H1 (cell line): Measurements from ENCODE around the gene KPNA3. TPM values are rescaled to one million over a fixed set of nuclear protein-coding genes. Genes with fewer than 3 reads are reported as not detected.

Experiments used
- CTCF ChIA-PET: fragments of 300-600 bp; sonication (Branson Sonifier 250); formaldehyde crosslinking; loops from one replicate; lab custom pipeline; 2021; ENCODE audit not compliant: partially characterized antibody; lab: Charles Lee
- POLR2A ChIA-PET: fragments of 300-600 bp; sonication (Branson Sonifier 250); formaldehyde crosslinking; loops from one replicate; lab custom pipeline; 2021; ENCODE audit warnings: inconsistent platforms; ENCODE audit not compliant: partially characterized antibody; lab: Charles Lee
- DNase-seq, 2 experiments: peaks; one replicate each; pipeline versions ENCODE4 v3.0.0 to v3.0.0-alpha.2; 2010 to 2022; ENCODE audit warnings: low spot score in 2 of 2, low read depth in 1 of 2, mixed read lengths in 1 of 2
- FAIRE-seq: peaks from 2 replicates; lab custom pipeline; 2011; peaks lifted over from hg19 to GRCh38; lab: Jason Lieb, UNC
- H2AFZ ChIP-seq: 2 replicates; pipeline ENCODE4 v1.8.1; 2012; ENCODE audit warnings: low read length, inconsistent platforms
- H2AK5ac ChIP-seq: 2 replicates; pipeline ENCODE4 v1.6.1; 2013; ENCODE audit warnings: low read depth, low read length
- H2BK120ac ChIP-seq: replicated peaks from 2 replicates; pipeline ENCODE3; 2013; ENCODE audit warnings: low read depth, low read length, inconsistent platforms
- H2BK12ac ChIP-seq: 2 replicates; pipeline ENCODE4 v1.6.1; 2013; ENCODE audit warnings: low read depth, low read length
- H2BK15ac ChIP-seq: 2 replicates; pipeline ENCODE4 v1.6.1; 2013; ENCODE audit warnings: low read length
- H2BK20ac ChIP-seq: 2 replicates; pipeline ENCODE4 v1.6.1; 2013; ENCODE audit warnings: low read length
- H2BK5ac ChIP-seq: 2 replicates; pipeline ENCODE4 v1.6.1; 2013; ENCODE audit warnings: low read depth, low read length
- H3K14ac ChIP-seq: 2 replicates; pipeline ENCODE4 v1.6.1; 2013; ENCODE audit warnings: inconsistent platforms; ENCODE audit not compliant: insufficient read length
- H3K18ac ChIP-seq: 2 replicates; pipeline ENCODE4 v1.6.1; 2013; ENCODE audit warnings: low read length; ENCODE audit errors: extremely low read depth
- H3K23ac ChIP-seq: 2 replicates; pipeline ENCODE4 v1.6.1; 2013; ENCODE audit warnings: inconsistent platforms; ENCODE audit not compliant: insufficient read length
- H3K23me2 ChIP-seq: 2 replicates; pipeline ENCODE4 v1.6.1; 2013; ENCODE audit warnings: low read depth, low read length
- H3K27ac ChIP-seq: 2 replicates; pipeline ENCODE4 v1.6.1; 2011; ENCODE audit warnings: low read depth, low read length, inconsistent platforms
- H3K27me3 ChIP-seq, 4 experiments: replicated peaks in 1 of 4; 1 replicate in 1 of 4; 2 replicates in 3 of 4; pipeline versions ENCODE4 v1.6.1 to v1.8.1; 2011 to 2013; ENCODE audit warnings: low read length in 3 of 4, mild to moderate bottlenecking in 3 of 4, inconsistent platforms in 2 of 4, mixed read lengths in 2 of 4, moderate library complexity in 1 of 4; ENCODE audit not compliant: control insufficient read depth in 3 of 4, insufficient read depth in 3 of 4; ENCODE audit errors: extremely low read depth in 1 of 4
- H3K36me3 ChIP-seq, 4 experiments: 2 replicates each; pipeline versions ENCODE4 v1.6.1 to v1.8.1; 2011 to 2013; ENCODE audit warnings: mild to moderate bottlenecking in 4 of 4, low read length in 3 of 4, moderate library complexity in 2 of 4, control low read depth in 1 of 4, inconsistent platforms in 1 of 4; ENCODE audit not compliant: insufficient read depth in 4 of 4, control insufficient read depth in 2 of 4
- H3K4ac ChIP-seq: replicated peaks from 2 replicates; pipeline ENCODE3; 2013; ENCODE audit warnings: low read length, low read depth, mixed read lengths, inconsistent platforms; ENCODE audit not compliant: insufficient read length
- H3K4me1 ChIP-seq, 4 experiments: replicated peaks in 1 of 4; 1 replicate in 1 of 4; 2 replicates in 3 of 4; pipeline versions ENCODE4 v1.6.1 to v1.8.1; 2011 to 2013; ENCODE audit warnings: low read length in 3 of 4, inconsistent platforms in 2 of 4, mixed read lengths in 1 of 4; ENCODE audit not compliant: insufficient read depth in 4 of 4, control insufficient read depth in 3 of 4
- H3K4me2 ChIP-seq, 2 experiments: 2 replicates each; pipeline versions ENCODE4 v1.6.1 to v1.8.1; 2011 to 2013; ENCODE audit warnings: low read depth in 2 of 2, low read length in 2 of 2, control low read depth in 1 of 2, inconsistent platforms in 1 of 2, mild to moderate bottlenecking in 1 of 2; ENCODE audit not compliant: insufficient read depth in 1 of 2
- H3K4me3 ChIP-seq, 4 experiments: fragments of 200-600, 300-600 bp in 1 of 4; sonication (generic), shearing (Covaris generic), sonication (Bioruptor Twin) in 1 of 4; 2 replicates each; pipeline versions ENCODE4 v1.5.1 to v1.8.1; 2011 to 2016; ENCODE audit warnings: low read length in 4 of 4, low read depth in 3 of 4, control low read depth in 2 of 4, inconsistent platforms in 2 of 4, mild to moderate bottlenecking in 2 of 4, mixed read lengths in 1 of 4, moderate library complexity in 1 of 4; ENCODE audit not compliant: insufficient read depth in 2 of 4; ENCODE audit errors: extremely low read depth in 1 of 4
- H3K56ac ChIP-seq: replicated peaks from 2 replicates; pipeline ENCODE3; 2013; ENCODE audit warnings: low read depth, mild to moderate bottlenecking, mixed read lengths, low read length, inconsistent platforms; ENCODE audit not compliant: insufficient read length
- H3K79me1 ChIP-seq: 2 replicates; pipeline ENCODE4 v1.6.1; 2013; ENCODE audit warnings: low read depth, low read length, control low read depth
- H3K79me2 ChIP-seq, 2 experiments: 2 replicates each; pipeline versions ENCODE4 v1.6.1 to v1.8.1; 2012 to 2013; ENCODE audit warnings: low read length in 2 of 2, mild to moderate bottlenecking in 2 of 2, inconsistent platforms in 1 of 2; ENCODE audit not compliant: insufficient read depth in 2 of 2, control insufficient read depth in 1 of 2
- H3K9ac ChIP-seq, 4 experiments: replicated peaks in 1 of 4; 1 replicate in 1 of 4; 2 replicates in 3 of 4; pipeline versions ENCODE4 v1.6.1 to v1.8.1; 2011 to 2013; ENCODE audit warnings: low read depth in 3 of 4, low read length in 3 of 4, control low read depth in 2 of 4, mild to moderate bottlenecking in 2 of 4, moderate library complexity in 2 of 4, inconsistent platforms in 1 of 4; ENCODE audit errors: extremely low read depth in 1 of 4
- H3K9me3 ChIP-seq, 2 experiments: 2 replicates each; pipeline versions ENCODE4 v1.6.1 to v1.8.1; 2012 to 2013; ENCODE audit warnings: mild to moderate bottlenecking in 2 of 2, moderate library complexity in 2 of 2, control low read depth in 1 of 2, inconsistent platforms in 1 of 2, low read depth in 1 of 2, low read length in 1 of 2, mixed read lengths in 1 of 2; ENCODE audit not compliant: insufficient read depth in 2 of 2
- H4K20me1 ChIP-seq, 2 experiments: replicated peaks in 1 of 2; 2 replicates each; pipeline versions ENCODE3 to v1.8.1; 2011 to 2013; ENCODE audit warnings: inconsistent platforms in 2 of 2, low read length in 2 of 2, mild to moderate bottlenecking in 1 of 2; ENCODE audit not compliant: insufficient read depth in 2 of 2, control insufficient read depth in 1 of 2
- H4K5ac ChIP-seq: 2 replicates; pipeline ENCODE4 v1.6.1; 2013; ENCODE audit warnings: low read length, low read depth, mixed read lengths, inconsistent platforms; ENCODE audit not compliant: insufficient read length
- H4K8ac ChIP-seq: 2 replicates; pipeline ENCODE4 v1.8.0; 2013; ENCODE audit warnings: mild to moderate bottlenecking, moderate library complexity, low read length, inconsistent platforms; ENCODE audit not compliant: insufficient read depth; ENCODE audit errors: extremely low read depth
- H4K91ac ChIP-seq: replicated peaks from 2 replicates; pipeline ENCODE3; 2013; ENCODE audit warnings: low read length, mixed read lengths, inconsistent platforms; ENCODE audit not compliant: insufficient read length
- ASH2L ChIP-seq: fragments of 200-600, 300-600 bp; sonication (generic); IDR thresholded peaks from one replicate; pipeline ENCODE4 v1.7.1; 2017; ENCODE audit warnings: low read length
- GABPA ChIP-seq: IDR thresholded peaks from 2 replicates; pipeline ENCODE4 v1.6.1; 2011; ENCODE audit warnings: mild to moderate bottlenecking, low read length, moderate library complexity, borderline replicate concordance; ENCODE audit not compliant: insufficient read depth
- WGBS, 2 experiments: shearing (Covaris generic) in 1 of 2; methylation state at CpG; one replicate each; pipeline versions ENCODE4 v1.1.6 to v1.1.7; 2013 to 2015; ENCODE audit warnings: low lambda C conversion rate in 2 of 2, mixed read lengths in 2 of 2, inconsistent platforms in 1 of 2, low coverage in 1 of 2, missing lambda C conversion rate in 1 of 2; ENCODE audit not compliant: insufficient replicate concordance in 2 of 2, insufficient coverage in 1 of 2, insufficient read length in 1 of 2; ENCODE audit errors: extremely low coverage in 1 of 2, missing lambda C conversion rate in 1 of 2; 5-methylcytosine and 5-hydroxymethylcytosine counted together
- polyA plus RNA-seq, 7 experiments: library from polyadenylated mRNA; depleted of rRNA in 3 of 7; stranded (reverse) in 5 of 7; unstranded in 2 of 7; fragments of >200 nt in 5 of 7; fragments of 200-250 nt in 2 of 7; gene quantifications; 1 replicate in 5 of 7; 2 replicates in 1 of 7; 4 replicates in 1 of 7; pipeline versions ENCODE4 v1.2.1 to v1.2.3, GENCODE V29; 2011 to 2013; ENCODE audit warnings: missing spikeins in 2 of 7, mixed read lengths in 2 of 7
- total RNA-seq: library from RNA; stranded (reverse); fragmentation: NEBNext Ultra II Directional; extraction: Animal tissue kit (Norgen Biotek cat#: 25700); gene quantifications from 2 replicates; pipeline ENCODE4 v1.2.1, GENCODE V29; 2021

KPNA3 gene
- total and polyA plus RNA-seq, 2 of the 8 experiments (the other 6 are each of a cell fraction or from before 2014, with no cell fraction given): 21.4 to 63.2 TPM

DNA sequence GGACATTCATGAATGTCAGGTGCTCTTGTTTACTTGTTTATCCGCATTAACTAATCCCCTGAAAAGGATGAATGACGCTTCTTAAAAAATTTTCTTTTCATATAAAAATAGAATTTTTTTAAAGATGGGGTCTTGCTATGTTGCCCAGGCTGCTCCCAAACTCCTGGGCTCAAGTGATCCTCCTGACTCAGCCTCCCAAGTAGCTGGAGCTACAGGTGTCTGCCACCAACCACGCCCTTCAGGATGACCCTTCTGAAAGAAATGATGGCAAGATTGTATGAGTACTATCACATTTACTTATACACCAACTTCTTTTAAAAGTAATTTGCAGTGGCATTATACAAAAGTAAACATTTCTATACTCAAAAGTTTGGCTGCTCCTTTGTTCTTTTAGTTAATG is 95.0 kb downstream of the KPNA3 start:
- H4K91ac ChIP-seq: no peak overlapping the region
- no peak overlapping the region for H3K27ac ChIP-seq
- H2BK120ac ChIP-seq: no peak overlapping the region
- no peaks in the 10 kb centered on the region for H3K79me1 ChIP-seq
- H3K79me2 ChIP-seq: no peaks in the 10 kb centered on the region
- H3K27me3 ChIP-seq: no peaks in the 10 kb centered on the region
- no peak overlapping the region for H3K4me2 ChIP-seq
- H4K8ac ChIP-seq: no peak overlapping the region
- H3K18ac ChIP-seq: no peak overlapping the region
- ChIA-PET POLR2A (interaction anchor here (0.6 kb wide), 1 partner anchor 149 kb away, joined by 3 read pairs; no protein-coding TSS in a partner anchor), CTCF (interaction anchor here (0.6 to 1.4 kb wide), 2 partner anchors 10 to 253 kb away, joined by 3 read pairs; no protein-coding TSS in a partner anchor)
- H3K4ac ChIP-seq: no peak overlapping the region
- H3K9ac ChIP-seq: no peak overlapping the region
- H2BK20ac ChIP-seq: no peak overlapping the region
- H2AFZ ChIP-seq: no peak overlapping the region
- H3K36me3 ChIP-seq: peaks cover 2 to 34% (median 10%) of the 10 kb centered on the region in 4 experiments; a peak in 6 of 8 replicates
- DNase-seq (no peak), FAIRE-seq (no peak)
- no peaks in the 10 kb centered on the region for H3K9me3 ChIP-seq
- no peak overlapping the region for H2BK15ac ChIP-seq
- no peaks in the 10 kb centered on the region for H3K23me2 ChIP-seq
- H3K23ac ChIP-seq: no peak overlapping the region
- peaks cover 0 to 8% (median 1%) of the 10 kb centered on the region in 4 experiments; a peak in 2 of 7 replicates for H3K4me1 ChIP-seq
- no peak overlapping the region for H3K14ac ChIP-seq
- H3K4me3 ChIP-seq: no peak overlapping the region
- no peak for TF ChIP-seq GABPA
- no peak for TF ChIP-seq ASH2L
- H2AK5ac ChIP-seq: no peak overlapping the region
- H4K20me1 ChIP-seq: no peaks in the 10 kb centered on the region
- no peak overlapping the region for H2BK5ac ChIP-seq
- H3K56ac ChIP-seq: no peak overlapping the region
- WGBS, 2 experiments: 92% methylated on average over 3 of the region's 3 CpGs; no CpG with 5 or more reads in 1 of the 2 experiments
- H2BK12ac ChIP-seq: no peak overlapping the region
- H4K5ac ChIP-seq: no peak overlapping the region
